ENCODE data around the gene SMG7. TPM values are rescaled to one million over a fixed set of nuclear protein-coding genes. Genes with fewer than 3 reads are reported as not detected.

The SMG7 gene
- total and polyA plus RNA-seq, 12 donors = 15.4 to 54.4 (median 34.9) TPM

DNA sequence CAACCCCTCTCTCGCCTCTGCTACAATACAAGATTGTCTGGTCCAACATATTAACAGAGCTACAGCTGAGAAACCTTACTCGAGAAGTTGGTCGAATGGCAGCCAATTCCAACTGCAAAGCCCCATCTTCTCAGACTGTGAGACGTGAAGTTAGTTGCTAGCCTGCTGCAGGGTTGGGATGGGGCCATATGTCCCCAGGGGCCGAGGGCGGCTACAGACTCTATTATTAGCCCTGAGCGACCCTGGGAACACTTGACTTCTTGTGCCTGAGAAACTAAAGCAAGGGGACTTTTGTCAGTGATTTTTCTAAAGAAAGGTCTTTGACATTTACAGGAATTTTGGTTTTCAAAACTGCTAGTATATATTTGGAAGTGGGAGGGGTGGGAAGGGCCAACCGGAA is 104.2 kb downstream of the SMG7 start:
- Histone ChIP-seq H3K4me1 (replicated peaks in 1 of 2) (no peaks in the 10 kb centered on the region), H3K27me3 (no peaks in the 10 kb centered on the region), H3K27ac (no peak overlapping the region), H3K4me3 (no peak overlapping the region), H3K9me3 (replicated peaks in 1 of 3) (no peaks in the 10 kb centered on the region), H3K36me3 (replicated peaks in 1 of 2) (no peaks in the 10 kb centered on the region)
- DNase-seq = no peak
- WGBS, 4 donors = 50 to 59% (median 56%) methylated on average over 8 of the region's 8 CpGs
- TF ChIP-seq, protein P1, sequence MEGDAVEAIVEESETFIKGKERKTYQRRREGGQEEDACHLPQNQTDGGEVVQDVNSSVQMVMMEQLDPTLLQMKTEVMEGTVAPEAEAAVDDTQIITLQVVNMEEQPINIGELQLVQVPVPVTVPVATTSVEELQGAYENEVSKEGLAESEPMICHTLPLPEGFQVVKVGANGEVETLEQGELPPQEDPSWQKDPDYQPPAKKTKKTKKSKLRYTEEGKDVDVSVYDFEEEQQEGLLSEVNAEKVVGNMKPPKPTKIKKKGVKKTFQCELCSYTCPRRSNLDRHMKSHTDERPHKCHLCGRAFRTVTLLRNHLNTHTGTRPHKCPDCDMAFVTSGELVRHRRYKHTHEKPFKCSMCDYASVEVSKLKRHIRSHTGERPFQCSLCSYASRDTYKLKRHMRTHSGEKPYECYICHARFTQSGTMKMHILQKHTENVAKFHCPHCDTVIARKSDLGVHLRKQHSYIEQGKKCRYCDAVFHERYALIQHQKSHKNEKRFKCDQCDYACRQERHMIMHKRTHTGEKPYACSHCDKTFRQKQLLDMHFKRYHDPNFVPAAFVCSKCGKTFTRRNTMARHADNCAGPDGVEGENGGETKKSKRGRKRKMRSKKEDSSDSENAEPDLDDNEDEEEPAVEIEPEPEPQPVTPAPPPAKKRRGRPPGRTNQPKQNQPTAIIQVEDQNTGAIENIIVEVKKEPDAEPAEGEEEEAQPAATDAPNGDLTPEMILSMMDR (IDR thresholded peaks at IDR 0.05) = no peak
- TF ChIP-seq POLR2A (IDR thresholded peaks at IDR 0.05) = no peak
- intact Hi-C loops (cut with DNase I) = no loop called here

DNA sequence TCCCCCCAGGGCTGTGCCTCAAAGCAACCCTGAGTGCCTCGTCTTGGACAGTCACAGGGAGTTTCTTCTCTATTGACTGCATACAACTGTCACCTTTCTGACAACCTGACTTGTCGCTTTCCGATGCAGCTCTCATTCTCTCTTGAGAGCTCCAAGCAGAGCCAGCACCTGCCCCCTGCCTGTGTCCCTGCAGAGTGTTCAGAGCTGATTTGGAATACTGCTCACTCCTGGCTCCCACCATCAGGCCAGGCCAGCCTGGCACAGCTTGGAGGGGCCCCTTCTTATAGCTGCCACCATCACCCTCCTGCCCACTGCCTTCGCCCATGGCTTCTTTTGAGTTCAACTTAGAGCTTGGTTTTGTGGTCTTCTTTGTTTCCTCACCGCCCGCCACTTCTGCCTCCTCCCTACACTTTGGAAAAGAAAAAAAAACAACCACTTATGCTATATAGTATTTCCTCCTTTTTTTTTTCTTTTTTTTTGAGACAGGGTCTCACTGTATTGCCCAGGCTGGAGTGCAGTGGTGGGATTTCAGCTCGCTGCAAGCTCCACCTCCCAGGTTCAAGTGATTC is 105.7 kb downstream of the SMG7 start:
- H3K4me3 ChIP-seq = no peak overlapping the region
- no peaks in the 10 kb centered on the region for H3K27me3 ChIP-seq
- no peaks in the 10 kb centered on the region for H3K9me3 ChIP-seq (replicated peaks in 1 of 3)
- no peak for TF ChIP-seq POLR2A (IDR thresholded peaks at IDR 0.05)
- TF ChIP-seq, protein P1 (IDR thresholded peaks at IDR 0.05) = no peak
- intact Hi-C loops (cut with DNase I) = no loop called here
- no peaks in the 10 kb centered on the region for H3K4me1 ChIP-seq (replicated peaks in 1 of 2)
- DNase-seq = no peak
- no peaks in the 10 kb centered on the region for H3K36me3 ChIP-seq (replicated peaks in 1 of 2)
- 83 to 85% (median 85%) methylated on average over 7 of the region's 7 CpGs for WGBS, 4 donors
- H3K27ac ChIP-seq = no peak overlapping the region

DNA sequence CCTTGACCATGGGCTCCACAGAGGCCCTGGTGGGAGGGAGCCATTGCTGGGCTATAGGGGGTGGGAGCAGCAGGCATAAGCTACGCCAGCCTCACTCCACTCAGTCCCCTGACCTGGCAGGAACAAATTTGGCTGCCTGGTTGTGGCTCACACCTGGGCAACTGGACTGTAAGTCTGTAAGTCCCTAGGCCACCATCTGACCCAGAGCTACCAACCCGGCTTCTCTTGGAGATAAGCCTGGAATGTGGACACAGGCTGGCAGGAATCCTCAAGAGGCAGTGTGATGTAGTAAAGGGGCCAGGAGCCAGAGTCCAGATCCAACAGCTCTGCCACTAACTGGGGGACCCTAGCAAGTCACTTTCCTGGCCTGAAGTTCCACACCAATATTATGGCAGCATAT is 106.6 kb downstream of the SMG7 start:
- intact Hi-C loops (cut with DNase I) = no loop called here
- H3K27ac ChIP-seq = no peak overlapping the region
- TF ChIP-seq, protein P1 (IDR thresholded peaks at IDR 0.05) = no peak
- no peak for TF ChIP-seq POLR2A (IDR thresholded peaks at IDR 0.05)
- H3K9me3 ChIP-seq (replicated peaks in 1 of 3) = no peaks in the 10 kb centered on the region
- 75 to 93% (median 85%) methylated on average over 2 of the region's 2 CpGs for WGBS, 4 donors
- H3K27me3 ChIP-seq = no peaks in the 10 kb centered on the region
- no peak overlapping the region for H3K4me3 ChIP-seq
- DNase-seq = no peak
- no peaks in the 10 kb centered on the region for H3K4me1 ChIP-seq (replicated peaks in 1 of 2)
- no peaks in the 10 kb centered on the region for H3K36me3 ChIP-seq (replicated peaks in 1 of 2)

DNA sequence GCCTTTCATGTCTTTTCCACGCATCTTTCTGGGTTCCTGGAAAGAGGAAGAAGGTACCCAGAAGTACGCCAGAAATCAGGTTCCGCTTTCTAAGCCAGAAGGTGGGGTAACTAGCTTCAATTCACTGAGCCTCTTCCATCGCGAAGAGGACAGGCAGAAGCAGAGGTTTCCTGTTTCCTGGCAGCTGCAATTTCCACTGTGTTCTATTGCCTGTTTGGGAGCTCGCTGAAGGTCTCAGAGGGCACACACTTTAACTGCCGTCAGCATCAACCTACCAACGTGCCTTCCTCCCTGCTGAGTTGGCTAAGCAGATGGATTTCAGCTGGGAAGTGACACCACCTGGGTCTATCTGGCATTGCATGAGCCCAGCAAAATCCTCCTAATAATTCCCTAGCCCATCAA is 108.0 kb downstream of the SMG7 start:
- intact Hi-C loops (cut with DNase I) = no loop called here
- no peak overlapping the region for H3K4me3 ChIP-seq
- TF ChIP-seq, protein P1 (IDR thresholded peaks at IDR 0.05) = peak in 3 of 6 experiments; percentile 17 to 39 (median 26)
- TF ChIP-seq POLR2A (IDR thresholded peaks at IDR 0.05) = no peak
- H3K36me3 ChIP-seq (replicated peaks in 1 of 2) = no peaks in the 10 kb centered on the region
- H3K4me1 ChIP-seq (replicated peaks in 1 of 2) = no peaks in the 10 kb centered on the region
- peak overlapping the region in 2 of 5 donors; percentile 6 to 72 for H3K27ac ChIP-seq
- no peaks in the 10 kb centered on the region for H3K27me3 ChIP-seq
- 43 to 49% (median 45%) methylated on average over 8 of the region's 8 CpGs for WGBS, 4 donors
- H3K9me3 ChIP-seq (replicated peaks in 1 of 3) = no peaks in the 10 kb centered on the region
- DNase-seq = peak; percentile 30 to 73 (median 48)

Data from adrenal gland (tissue), 12 donors.